Measurements from ENCODE around the gene DCTN5.

Gene DCTN5

DNA sequence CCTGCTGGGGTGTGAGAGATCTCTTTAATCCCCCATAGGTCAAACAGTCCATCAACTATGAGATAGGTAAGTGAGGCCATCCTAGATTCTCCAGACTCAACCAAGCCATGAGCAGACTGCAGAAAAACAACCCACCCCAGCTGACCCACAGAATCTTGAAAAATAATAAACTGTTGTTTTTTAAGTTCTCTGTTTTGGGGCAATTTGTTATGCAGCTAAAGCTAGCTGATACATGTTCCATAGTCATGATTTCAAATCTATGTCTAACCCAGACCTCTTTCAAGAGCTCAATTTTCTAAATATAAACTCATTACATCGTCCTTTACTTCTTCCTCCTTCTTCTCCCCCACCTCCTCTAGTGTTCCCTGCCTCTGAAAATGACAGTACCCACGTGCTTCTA, 61.7 kb downstream of the DCTN5 start:
- TF ChIP-seq CTCF (IDR thresholded peaks at IDR 0.05; ENCODE audit: insufficient read depth, low read depth, low read length, missing control alignments): no peak
- H3K4me3 ChIP-seq (ENCODE audit: low read length): no peak overlapping the region
- no peak for DNase-seq (ENCODE audit: low read depth)

GRCh38 chr16:23704772-23705516, 63.7 kb downstream of the DCTN5 start:
- no peak overlapping the region for H3K4me3 ChIP-seq (ENCODE audit: low read length)
- TF ChIP-seq CTCF (IDR thresholded peaks at IDR 0.05; ENCODE audit: insufficient read depth, low read depth, low read length, missing control alignments): no peak

DNA sequence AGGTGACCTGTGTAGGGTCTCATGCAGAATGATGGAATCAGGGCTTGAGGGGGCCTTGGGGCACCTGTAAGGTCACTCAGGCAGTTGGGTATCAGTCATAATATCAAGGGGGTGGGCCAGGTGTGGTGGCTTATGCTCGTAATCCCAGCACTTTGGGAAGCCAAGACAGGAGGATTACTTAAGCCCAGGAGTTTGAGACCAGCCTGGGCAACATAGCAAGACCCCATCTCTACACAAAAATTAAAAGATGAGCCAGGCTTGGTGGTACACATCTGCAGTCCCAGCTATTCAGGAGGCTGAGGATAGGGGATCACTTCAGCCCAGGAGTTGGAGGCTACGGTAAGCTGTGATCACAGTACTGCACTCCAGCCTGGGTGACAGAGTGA, 64.2 kb downstream of the DCTN5 start:
- TF ChIP-seq CTCF (IDR thresholded peaks at IDR 0.05; ENCODE audit: insufficient read depth, low read depth, low read length, missing control alignments): no peak
- H3K4me3 ChIP-seq (ENCODE audit: low read length): no peak overlapping the region
- DNase-seq (ENCODE audit: low read depth): no peak

More at GRCh38 chr16:23704772-23705516, 63.7 kb downstream of the DCTN5 start:
- no peak for DNase-seq (ENCODE audit: low read depth)

DNA sequence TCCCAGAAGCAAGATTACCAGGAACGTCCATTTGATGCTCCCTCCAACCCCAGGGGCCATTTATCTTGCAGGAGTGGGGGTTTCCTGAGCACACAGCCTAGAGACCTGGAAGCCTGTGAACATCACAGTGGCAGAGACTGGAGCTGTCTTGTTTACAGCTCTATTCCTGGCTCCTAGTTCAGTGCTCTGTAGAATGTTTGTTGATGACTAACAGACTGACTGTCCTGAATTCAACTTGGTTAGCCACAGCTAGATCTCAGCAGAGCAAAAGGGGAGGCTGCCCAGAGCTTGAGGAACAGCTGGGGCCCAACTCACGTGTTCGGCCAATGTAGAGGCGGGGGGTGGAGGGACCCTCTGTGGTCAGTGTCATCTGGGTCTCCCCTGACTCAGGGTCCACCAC, 65.2 kb downstream of the DCTN5 start:
- no peak for TF ChIP-seq CTCF (IDR thresholded peaks at IDR 0.05; ENCODE audit: insufficient read depth, low read depth, low read length, missing control alignments)
- no peak overlapping the region for H3K4me3 ChIP-seq (ENCODE audit: low read length)
- no peak for DNase-seq (ENCODE audit: low read depth)

- TF ChIP-seq CTCF (IDR thresholded peaks at IDR 0.05; ENCODE audit: insufficient read depth, low read depth, low read length, missing control alignments): no peak
- no peak for DNase-seq (ENCODE audit: low read depth)
- no peak overlapping the region for H3K4me3 ChIP-seq (ENCODE audit: low read length)
Observed at GRCh38 chr16:23709536-23709935, 68.3 kb downstream of the DCTN5 start.

GRCh38 chr16:23710008-23710407, 68.7 kb downstream of the DCTN5 start:
- no peak overlapping the region for H3K4me3 ChIP-seq (ENCODE audit: low read length)
- DNase-seq (ENCODE audit: low read depth): no peak
- no peak for TF ChIP-seq CTCF (IDR thresholded peaks at IDR 0.05; ENCODE audit: insufficient read depth, low read depth, low read length, missing control alignments)

DNA sequence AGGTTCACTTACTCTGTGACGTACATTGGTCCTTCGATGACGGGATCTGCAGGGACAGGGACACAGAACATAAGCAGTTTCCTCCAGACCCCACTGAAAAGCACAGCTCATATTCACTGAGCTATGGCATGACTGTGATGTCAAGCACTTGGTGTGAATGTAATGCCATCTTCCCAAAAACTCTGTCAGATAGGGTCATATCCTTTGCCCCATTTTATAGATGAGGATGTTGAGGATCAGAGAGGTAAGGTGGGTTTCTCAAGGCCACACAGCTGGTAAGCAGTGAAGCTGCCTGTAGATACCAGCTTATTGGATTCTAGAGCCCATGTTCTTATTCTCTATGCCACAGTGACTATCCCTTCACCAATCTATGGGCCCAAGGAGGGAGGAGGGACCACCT, 69.2 kb downstream of the DCTN5 start:
- no peak overlapping the region for H3K4me3 ChIP-seq (ENCODE audit: low read length)
- no peak for DNase-seq (ENCODE audit: low read depth)
- no peak for TF ChIP-seq CTCF (IDR thresholded peaks at IDR 0.05; ENCODE audit: insufficient read depth, low read depth, low read length, missing control alignments)
